ENCODE data around the gene PLA2G1B.
A peak's percentile ranks its signal among the peaks of the same experiment; 100 is the strongest.

The PLA2G1B gene

GRCh38 chr12:120321382-120322202 is 6.0 kb downstream of the PLA2G1B start:
- Histone ChIP-seq H3K9ac (no peak overlapping the region), H3K79me2 (ENCODE audit: insufficient read depth, low read depth) (no peaks in the 10 kb centered on the region), H3K4me2 (no peak overlapping the region), H3K4me1 (ENCODE audit: low read depth, poor library complexity, severe bottlenecking) (peaks cover 6% of the 10 kb centered on the region), H2AFZ (ENCODE audit: low read depth) (no peak overlapping the region), H3K27me3 (ENCODE audit: insufficient read depth, low read depth) (no peaks in the 10 kb centered on the region), H3K27ac (no peak overlapping the region), H3K4me3 (IDR thresholded peaks at IDR 0.05; ENCODE audit: insufficient read depth, low read depth, low read length) (no peak overlapping the region), H3K36me3 (ENCODE audit: insufficient read depth) (no peaks in the 10 kb centered on the region), H4K20me1 (ENCODE audit: insufficient read depth) (no peaks in the 10 kb centered on the region)
- TF ChIP-seq CTCF (conservative IDR thresholded peaks at IDR 0.05; ENCODE audit: low read depth, low read length): no peak

GRCh38 chr12:120317224-120318105 is 10.1 kb downstream of the PLA2G1B start:
- no peak overlapping the region for H3K4me3 ChIP-seq (IDR thresholded peaks at IDR 0.05; ENCODE audit: insufficient read depth, low read depth, low read length)
- H3K79me2 ChIP-seq (ENCODE audit: insufficient read depth, low read depth): no peaks in the 10 kb centered on the region
- TF ChIP-seq CTCF (conservative IDR thresholded peaks at IDR 0.05; ENCODE audit: low read depth, low read length): peak; percentile 45; the same call in 1 of the 2 replicates
- no peaks in the 10 kb centered on the region for H4K20me1 ChIP-seq (ENCODE audit: insufficient read depth)
- H3K4me1 ChIP-seq (ENCODE audit: low read depth, poor library complexity, severe bottlenecking): peaks cover 6% of the 10 kb centered on the region
- peak overlapping the region; percentile 59 for H2AFZ ChIP-seq (ENCODE audit: low read depth)
- peak overlapping the region; percentile 83 for H3K9ac ChIP-seq
- no peaks in the 10 kb centered on the region for H3K27me3 ChIP-seq (ENCODE audit: insufficient read depth, low read depth)
- H3K4me2 ChIP-seq: peak overlapping the region; percentile 88
- no peaks in the 10 kb centered on the region for H3K36me3 ChIP-seq (ENCODE audit: insufficient read depth)
- H3K27ac ChIP-seq: peak overlapping the region; percentile 67

GRCh38 chr12:120316798-120317223 is 10.8 kb downstream of the PLA2G1B start:
- Histone ChIP-seq H3K4me1 (ENCODE audit: low read depth, poor library complexity, severe bottlenecking) (peaks cover 6% of the 10 kb centered on the region), H4K20me1 (ENCODE audit: insufficient read depth) (no peaks in the 10 kb centered on the region), H3K36me3 (ENCODE audit: insufficient read depth) (no peaks in the 10 kb centered on the region), H3K27me3 (ENCODE audit: insufficient read depth, low read depth) (no peaks in the 10 kb centered on the region), H3K9ac (peak overlapping the region; percentile 83), H2AFZ (ENCODE audit: low read depth) (peak overlapping the region; percentile 38), H3K4me3 (IDR thresholded peaks at IDR 0.05; ENCODE audit: insufficient read depth, low read depth, low read length) (no peak overlapping the region), H3K4me2 (peak overlapping the region; percentile 88), H3K27ac (peak overlapping the region; percentile 67), H3K79me2 (ENCODE audit: insufficient read depth, low read depth) (no peaks in the 10 kb centered on the region)
- TF ChIP-seq CTCF (conservative IDR thresholded peaks at IDR 0.05; ENCODE audit: low read depth, low read length): no peak

- H3K9ac ChIP-seq: no peak overlapping the region
- H3K36me3 ChIP-seq (ENCODE audit: insufficient read depth): no peaks in the 10 kb centered on the region
- no peak overlapping the region for H3K4me3 ChIP-seq (IDR thresholded peaks at IDR 0.05; ENCODE audit: insufficient read depth, low read depth, low read length)
- H2AFZ ChIP-seq (ENCODE audit: low read depth): no peak overlapping the region
- peaks cover 6% of the 10 kb centered on the region for H3K4me1 ChIP-seq (ENCODE audit: low read depth, poor library complexity, severe bottlenecking)
- no peaks in the 10 kb centered on the region for H4K20me1 ChIP-seq (ENCODE audit: insufficient read depth)
- H3K27ac ChIP-seq: no peak overlapping the region
- no peak for TF ChIP-seq CTCF (conservative IDR thresholded peaks at IDR 0.05; ENCODE audit: low read depth, low read length)
- no peak overlapping the region for H3K4me2 ChIP-seq
- no peaks in the 10 kb centered on the region for H3K27me3 ChIP-seq (ENCODE audit: insufficient read depth, low read depth)
- H3K79me2 ChIP-seq (ENCODE audit: insufficient read depth, low read depth): no peaks in the 10 kb centered on the region
Observed at GRCh38 chr12:120314220-120314619, 13.4 kb downstream of the PLA2G1B start.
